GM12874 (cell line): ENCODE measurements around the gene PECR.

Source experiments
- TF ChIP-seq, protein P1 (sequence below): IDR thresholded peaks from 2 replicates; pipeline ENCODE4 v1.5.1; 2011; ENCODE audit warnings: low read depth, mild to moderate bottlenecking, control low read depth, low read length, moderate library complexity; ENCODE audit not compliant: insufficient read depth

PECR gene

DNA sequence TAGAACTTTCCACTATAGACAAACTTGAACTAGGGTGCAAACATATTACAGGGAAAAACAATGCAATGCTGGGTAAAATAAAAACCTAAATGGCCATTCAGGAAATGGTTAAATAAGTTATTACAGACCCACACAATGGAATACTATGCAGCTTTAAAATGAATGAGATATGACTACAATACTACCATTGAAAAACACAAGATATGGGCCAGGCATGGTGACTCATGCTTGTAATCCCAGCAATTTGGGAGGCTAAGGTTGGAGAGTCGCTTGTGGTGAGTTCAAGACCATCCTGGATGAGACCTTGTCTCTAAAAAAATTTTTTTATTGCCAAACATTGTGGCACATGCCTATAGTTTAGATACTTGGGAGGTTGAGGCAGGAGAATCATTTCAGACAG, 6.8 kb downstream of the PECR start:
- TF ChIP-seq, protein P1, sequence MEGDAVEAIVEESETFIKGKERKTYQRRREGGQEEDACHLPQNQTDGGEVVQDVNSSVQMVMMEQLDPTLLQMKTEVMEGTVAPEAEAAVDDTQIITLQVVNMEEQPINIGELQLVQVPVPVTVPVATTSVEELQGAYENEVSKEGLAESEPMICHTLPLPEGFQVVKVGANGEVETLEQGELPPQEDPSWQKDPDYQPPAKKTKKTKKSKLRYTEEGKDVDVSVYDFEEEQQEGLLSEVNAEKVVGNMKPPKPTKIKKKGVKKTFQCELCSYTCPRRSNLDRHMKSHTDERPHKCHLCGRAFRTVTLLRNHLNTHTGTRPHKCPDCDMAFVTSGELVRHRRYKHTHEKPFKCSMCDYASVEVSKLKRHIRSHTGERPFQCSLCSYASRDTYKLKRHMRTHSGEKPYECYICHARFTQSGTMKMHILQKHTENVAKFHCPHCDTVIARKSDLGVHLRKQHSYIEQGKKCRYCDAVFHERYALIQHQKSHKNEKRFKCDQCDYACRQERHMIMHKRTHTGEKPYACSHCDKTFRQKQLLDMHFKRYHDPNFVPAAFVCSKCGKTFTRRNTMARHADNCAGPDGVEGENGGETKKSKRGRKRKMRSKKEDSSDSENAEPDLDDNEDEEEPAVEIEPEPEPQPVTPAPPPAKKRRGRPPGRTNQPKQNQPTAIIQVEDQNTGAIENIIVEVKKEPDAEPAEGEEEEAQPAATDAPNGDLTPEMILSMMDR = no peak

- TF ChIP-seq, protein P1 = no peak
Observed at GRCh38 chr2:216074380-216074779, 7.2 kb downstream of the PECR start.

DNA sequence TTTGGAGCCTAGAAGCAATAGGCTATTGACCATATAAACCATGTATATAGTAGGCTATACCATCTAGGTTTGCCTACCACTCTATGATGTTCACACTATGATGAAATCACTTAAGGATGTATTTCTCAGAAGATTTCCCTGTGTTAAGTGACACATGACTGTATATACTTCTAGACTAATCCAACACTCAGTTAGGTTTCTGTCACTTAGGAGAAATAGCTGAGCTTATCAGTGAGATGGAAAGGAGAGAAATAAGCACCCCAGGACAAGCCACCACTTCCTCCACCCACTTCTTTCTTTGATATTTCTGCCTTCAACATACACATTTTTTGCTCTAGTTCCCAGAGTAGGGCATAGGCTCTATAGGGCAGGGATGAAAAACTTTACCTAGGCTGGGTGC, 7.8 kb downstream of the PECR start:
- TF ChIP-seq, protein P1 = no peak

- TF ChIP-seq, protein P1 = no peak
Observed at GRCh38 chr2:216072473-216072872, 9.1 kb downstream of the PECR start.

GRCh38 chr2:216071111-216071851, 10.3 kb downstream of the PECR start:
- TF ChIP-seq, protein P1 = no peak

GRCh38 chr2:216070195-216070594, 11.4 kb downstream of the PECR start:
- TF ChIP-seq, protein P1 = no peak

DNA sequence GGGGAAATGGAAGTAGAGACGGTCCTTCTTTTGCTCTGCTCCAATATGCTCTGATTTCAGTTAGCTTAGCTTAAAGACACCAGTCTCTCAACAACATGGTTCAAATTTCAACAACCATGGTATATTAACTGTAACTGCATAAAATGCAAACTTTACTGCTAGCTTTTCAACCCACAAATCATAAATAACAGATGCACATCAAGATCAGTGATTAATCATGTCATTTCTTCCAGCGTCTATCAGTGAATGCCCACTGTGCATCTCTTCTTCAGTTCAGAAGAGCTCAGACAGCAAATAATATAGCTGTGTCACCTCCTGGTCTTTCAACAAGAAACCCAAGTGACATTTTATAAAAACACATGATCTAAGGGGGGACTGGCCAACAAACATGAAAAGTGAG, 12.6 kb downstream of the PECR start:
- TF ChIP-seq, protein P1 = no peak
